Measurements from ENCODE around the gene FEZ2.

DNA sequence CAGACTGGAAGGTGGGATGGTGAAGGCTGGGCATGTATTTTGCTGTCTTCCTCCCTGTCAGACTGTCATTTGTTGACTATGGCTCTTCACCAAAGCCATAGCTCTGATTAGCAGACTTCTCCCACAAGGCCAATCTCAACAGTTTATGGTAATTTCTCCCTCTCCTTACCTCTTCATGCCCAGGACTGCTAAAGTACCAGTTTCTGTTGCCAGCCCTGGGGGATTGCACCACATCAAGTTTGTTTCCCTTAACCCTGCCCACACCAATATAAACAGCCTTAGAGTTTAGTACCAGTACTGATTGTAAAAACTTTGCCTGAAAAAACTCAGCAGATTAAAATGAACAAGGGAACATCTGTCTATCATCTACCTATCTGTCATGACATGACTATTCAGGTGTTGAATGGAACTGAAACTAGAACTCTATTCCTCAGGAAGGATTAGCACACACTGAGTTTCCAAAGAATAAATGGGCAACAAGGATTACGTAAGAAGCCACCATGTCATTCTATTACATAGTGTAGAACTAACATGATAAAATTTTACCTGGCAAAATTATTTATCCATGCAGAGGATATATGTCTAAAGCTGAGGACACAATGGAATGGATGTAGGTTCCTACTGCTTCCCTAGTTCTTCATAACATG, 13.7 kb downstream of the FEZ2 start:
- TF ChIP-seq, protein P1, sequence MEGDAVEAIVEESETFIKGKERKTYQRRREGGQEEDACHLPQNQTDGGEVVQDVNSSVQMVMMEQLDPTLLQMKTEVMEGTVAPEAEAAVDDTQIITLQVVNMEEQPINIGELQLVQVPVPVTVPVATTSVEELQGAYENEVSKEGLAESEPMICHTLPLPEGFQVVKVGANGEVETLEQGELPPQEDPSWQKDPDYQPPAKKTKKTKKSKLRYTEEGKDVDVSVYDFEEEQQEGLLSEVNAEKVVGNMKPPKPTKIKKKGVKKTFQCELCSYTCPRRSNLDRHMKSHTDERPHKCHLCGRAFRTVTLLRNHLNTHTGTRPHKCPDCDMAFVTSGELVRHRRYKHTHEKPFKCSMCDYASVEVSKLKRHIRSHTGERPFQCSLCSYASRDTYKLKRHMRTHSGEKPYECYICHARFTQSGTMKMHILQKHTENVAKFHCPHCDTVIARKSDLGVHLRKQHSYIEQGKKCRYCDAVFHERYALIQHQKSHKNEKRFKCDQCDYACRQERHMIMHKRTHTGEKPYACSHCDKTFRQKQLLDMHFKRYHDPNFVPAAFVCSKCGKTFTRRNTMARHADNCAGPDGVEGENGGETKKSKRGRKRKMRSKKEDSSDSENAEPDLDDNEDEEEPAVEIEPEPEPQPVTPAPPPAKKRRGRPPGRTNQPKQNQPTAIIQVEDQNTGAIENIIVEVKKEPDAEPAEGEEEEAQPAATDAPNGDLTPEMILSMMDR (IDR thresholded peaks at IDR 0.05): no peak
- TF ChIP-seq CBFB (CRISPR knock-in tag; IDR thresholded peaks at IDR 0.05; ENCODE audit: low read depth) (no peak), E2F4 (CRISPR knock-in tag; IDR thresholded peaks at IDR 0.05; ENCODE audit: borderline replicate concordance, low read depth) (no peak), NFATC4 (CRISPR knock-in tag; IDR thresholded peaks at IDR 0.05) (no peak), TEAD4 (CRISPR knock-in tag; IDR thresholded peaks at IDR 0.05) (no peak), ZNF138 (CRISPR knock-in tag; conservative IDR thresholded peaks at IDR 0.05) (no peak), TCF7 (CRISPR knock-in tag; IDR thresholded peaks at IDR 0.05; ENCODE audit: low read depth) (no peak), STAT6 (CRISPR knock-in tag; conservative IDR thresholded peaks at IDR 0.05; ENCODE audit: low read depth) (no peak)
- TF ChIP-seq, protein P2, sequence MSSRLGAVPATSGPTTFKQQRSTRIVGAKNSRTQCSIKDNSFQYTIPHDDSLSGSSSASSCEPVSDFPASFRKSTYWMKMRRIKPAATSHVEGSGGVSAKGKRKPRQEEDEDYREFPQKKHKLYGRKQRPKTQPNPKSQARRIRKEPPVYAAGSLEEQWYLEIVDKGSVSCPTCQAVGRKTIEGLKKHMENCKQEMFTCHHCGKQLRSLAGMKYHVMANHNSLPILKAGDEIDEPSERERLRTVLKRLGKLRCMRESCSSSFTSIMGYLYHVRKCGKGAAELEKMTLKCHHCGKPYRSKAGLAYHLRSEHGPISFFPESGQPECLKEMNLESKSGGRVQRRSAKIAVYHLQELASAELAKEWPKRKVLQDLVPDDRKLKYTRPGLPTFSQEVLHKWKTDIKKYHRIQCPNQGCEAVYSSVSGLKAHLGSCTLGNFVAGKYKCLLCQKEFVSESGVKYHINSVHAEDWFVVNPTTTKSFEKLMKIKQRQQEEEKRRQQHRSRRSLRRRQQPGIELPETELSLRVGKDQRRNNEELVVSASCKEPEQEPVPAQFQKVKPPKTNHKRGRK (CRISPR knock-in tag; IDR thresholded peaks at IDR 0.05; ENCODE audit: borderline replicate concordance): no peak
- TF ChIP-seq, protein P3, sequence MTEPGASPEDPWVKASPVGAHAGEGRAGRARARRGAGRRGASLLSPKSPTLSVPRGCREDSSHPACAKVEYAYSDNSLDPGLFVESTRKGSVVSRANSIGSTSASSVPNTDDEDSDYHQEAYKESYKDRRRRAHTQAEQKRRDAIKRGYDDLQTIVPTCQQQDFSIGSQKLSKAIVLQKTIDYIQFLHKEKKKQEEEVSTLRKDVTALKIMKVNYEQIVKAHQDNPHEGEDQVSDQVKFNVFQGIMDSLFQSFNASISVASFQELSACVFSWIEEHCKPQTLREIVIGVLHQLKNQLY (CRISPR knock-in tag; IDR thresholded peaks at IDR 0.05): no peak

All from WTC11 (cell line).